ENCODE data around the gene RFX3.

The RFX3 gene

GRCh38 chr9:3268223-3268622 lies 257.6 kb downstream of the RFX3 start:
- DNase-seq: no peak

DNA sequence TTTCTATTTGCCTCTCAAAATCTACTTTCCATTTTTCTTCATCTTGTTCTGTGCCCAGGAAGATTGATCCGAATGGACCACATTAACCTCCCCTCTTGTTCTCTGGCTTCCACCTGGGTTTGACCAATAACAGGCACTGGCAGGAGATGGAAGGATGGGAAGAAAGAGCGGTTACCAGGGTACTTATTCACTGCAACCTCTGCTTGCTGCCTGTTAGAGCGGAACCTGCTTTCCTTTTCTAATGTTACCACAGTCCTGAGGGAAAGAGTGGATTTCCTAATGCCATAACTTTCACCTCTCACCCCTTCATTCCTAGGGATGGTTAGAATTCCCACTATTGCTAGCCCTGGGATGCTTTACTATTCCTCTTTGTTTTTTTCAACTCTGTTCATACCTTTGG lies 262.1 kb downstream of the RFX3 start:
- DNase-seq: no peak

- DNase-seq: no peak
These were observed 262.8 kb downstream of the RFX3 start for GRCh38 chr9:3262826-3263529.

DNA sequence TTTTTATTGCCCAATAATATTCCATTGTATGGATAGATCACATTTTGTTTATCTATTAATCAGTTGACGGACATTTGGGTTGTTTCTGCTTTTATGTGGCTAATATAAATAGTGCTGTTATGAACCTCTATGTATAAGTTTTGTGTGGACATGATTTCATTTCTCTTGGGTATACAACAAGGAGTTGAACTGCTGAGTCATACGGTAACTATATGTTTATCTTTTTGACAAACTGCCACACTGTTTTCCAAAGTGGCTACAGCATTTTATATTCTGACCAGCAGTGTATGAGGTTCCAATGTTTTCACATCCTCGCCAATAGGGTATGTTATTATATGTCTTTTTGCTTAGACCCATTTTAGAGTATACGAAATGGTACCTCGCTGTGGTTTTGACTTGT lies 264.3 kb downstream of the RFX3 start:
- no peak for DNase-seq

- DNase-seq: no peak
These were observed 269.1 kb downstream of the RFX3 start for GRCh38 chr9:3256571-3257330.

- no peak for DNase-seq
These were observed 274.5 kb downstream of the RFX3 start for GRCh38 chr9:3251309-3251708.

DNA sequence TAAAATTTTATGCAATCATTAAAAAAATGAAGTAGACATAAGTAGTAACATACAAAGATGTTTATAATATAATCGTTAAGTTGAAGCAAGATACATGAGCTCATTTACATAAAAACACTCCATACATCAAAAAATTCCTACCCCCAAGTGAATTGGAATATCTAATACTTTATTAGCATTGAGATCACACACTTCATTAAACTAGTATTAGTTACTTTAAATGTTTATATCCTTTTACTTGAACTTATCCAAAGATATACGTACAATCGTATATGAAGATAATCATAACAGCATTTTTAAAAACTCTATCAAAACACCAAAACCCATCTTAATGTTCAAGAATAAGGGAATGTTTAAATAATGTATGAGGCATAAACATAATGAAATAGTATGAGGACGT lies 275.1 kb downstream of the RFX3 start:
- no peak for DNase-seq

GRCh38 chr9:3247211-3247610 lies 278.6 kb downstream of the RFX3 start:
- DNase-seq: no peak

GRCh38 chr9:3246241-3246640 lies 279.6 kb downstream of the RFX3 start:
- no peak for DNase-seq

GRCh38 chr9:3244963-3245653 lies 280.7 kb downstream of the RFX3 start:
- no peak for DNase-seq

DNA sequence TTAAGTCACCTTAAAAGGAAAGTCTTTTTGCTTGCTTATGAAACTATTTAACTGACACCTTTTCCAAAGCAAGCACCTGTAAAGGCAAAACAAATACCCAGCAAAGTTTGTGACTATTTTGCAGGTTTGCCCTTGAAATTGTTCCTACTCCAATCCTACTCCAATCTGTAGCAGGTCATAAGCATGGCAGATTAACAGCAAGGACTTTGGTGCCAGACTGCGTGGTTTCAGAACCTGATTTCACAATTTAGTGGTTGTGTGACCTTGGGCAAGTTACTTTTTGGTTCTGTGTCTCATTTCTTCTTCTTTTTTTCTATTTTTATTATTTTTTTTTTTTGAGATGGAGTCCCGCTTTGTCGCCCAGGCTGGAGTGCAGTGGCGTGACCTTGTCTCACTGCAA lies 282.1 kb downstream of the RFX3 start:
- no peak for DNase-seq

DNA sequence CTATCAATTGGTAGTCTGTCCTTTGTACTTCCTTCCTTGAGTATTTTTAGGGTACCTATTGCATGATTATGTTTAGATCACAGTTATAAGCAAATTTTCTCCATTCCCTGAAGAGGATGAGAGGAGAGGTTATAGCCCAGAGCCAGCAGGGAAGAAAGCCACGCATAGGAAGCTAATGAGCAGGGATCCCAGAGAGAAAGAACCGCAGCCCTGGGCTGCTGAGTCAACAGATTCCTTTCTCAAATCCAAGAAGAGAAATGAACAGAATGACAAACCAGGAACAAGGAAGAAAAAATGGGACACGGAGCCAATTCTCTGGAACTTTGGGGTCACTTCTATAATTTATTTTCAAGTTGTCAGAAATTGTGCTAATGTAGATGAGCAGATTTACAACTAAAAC lies 284.5 kb downstream of the RFX3 start:
- DNase-seq: no peak

- peak; percentile 58 for DNase-seq
These were observed 285.0 kb downstream of the RFX3 start for GRCh38 chr9:3240656-3241268.

DNA sequence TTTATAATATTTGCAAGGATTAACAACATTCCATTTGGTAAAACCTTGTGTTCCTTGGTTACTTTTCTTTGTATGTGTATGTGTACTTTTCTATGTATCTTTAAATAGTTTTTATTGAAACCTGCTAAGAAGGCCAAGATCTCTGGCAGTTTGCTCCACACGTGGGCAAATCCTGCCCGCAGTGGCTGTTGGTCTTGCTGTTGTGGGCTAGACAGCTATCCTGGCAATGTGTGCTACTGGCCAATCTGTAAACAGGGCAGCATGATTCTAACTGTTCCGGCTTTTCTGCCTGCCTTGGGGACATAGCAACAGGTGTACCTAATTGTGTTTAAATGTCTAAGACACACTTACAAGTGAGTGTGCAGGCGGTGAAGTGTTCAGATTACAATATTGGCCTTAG lies 286.6 kb downstream of the RFX3 start:
- no peak for DNase-seq

DNA sequence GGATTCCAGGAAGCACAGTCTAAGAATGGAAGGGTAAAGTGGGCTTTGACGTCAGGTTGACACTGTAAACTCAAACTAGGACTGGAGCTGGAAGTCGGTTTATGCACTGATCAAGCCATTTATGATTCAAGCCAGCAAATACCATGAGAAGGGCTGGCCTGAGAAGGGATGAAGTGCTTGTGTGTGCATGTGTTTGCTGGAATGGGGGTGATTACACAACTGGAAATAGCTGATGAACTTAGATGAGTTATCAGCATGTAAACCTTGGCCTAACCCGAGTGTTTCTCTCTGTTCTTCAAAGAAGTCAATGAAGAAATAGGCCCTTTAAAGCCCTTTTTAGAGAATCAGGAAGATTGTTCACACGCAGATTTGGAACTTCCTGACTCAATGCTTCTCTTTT lies 287.6 kb downstream of the RFX3 start:
- no peak for DNase-seq

DNA sequence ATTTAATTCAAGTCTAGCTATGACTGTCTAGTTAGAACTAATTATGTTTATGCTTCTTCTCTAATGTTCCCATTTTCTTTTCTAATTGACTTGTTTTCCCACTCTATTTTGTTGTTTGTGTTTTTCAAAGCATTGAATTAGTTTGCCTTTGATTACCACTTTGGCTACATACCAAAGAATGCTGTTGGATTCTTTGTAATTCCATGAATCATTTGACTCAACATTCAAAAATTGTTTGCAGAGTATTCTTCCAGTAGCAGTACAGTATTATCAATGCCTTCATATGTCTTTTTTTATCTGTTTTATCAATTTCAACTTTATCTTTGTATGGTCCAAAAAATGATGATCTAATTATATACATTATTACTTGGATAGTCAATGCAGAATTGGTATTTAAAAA lies 288.7 kb downstream of the RFX3 start:
- DNase-seq: no peak

DNA sequence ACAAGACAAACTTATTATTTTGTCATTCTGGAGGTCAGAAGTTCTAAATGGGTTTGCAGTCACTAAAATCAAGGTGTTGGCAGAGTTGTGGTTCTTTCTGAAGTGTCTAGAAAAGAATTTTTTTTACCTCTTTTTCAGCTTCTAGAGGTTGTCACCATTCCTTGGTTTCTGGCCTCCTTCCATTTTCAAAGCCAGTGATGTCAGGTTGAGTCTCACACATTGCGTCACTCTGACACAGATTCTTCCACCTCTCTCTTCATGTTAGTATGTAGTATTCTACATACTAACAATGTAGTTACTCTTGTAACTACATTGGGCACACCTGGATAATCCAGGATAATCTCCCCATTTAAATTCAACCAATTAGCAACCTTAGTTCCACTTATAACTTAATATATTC lies 290.3 kb downstream of the RFX3 start:
- no peak for DNase-seq

- no peak for DNase-seq
These were observed 300.9 kb downstream of the RFX3 start for GRCh38 chr9:3224931-3225330.

DNA sequence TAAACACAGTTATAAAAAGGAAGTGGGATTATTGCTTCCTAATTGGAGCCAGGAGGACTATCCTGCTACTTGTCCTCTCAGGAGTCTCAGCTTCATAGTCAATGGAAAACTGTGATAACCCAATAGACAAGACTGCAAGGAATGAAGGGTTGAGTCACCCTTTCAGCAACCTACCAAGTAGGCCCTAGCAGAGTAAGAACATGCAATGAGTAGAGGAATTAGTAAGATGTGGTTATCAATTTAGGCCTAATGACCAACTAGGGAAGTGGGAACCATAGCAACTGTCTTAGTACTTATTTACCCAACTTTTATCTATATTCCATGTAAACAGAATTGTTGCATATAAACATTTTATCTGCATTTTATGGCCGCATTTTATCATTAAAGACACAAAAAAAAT lies 310.1 kb downstream of the RFX3 start:
- no peak for DNase-seq

DNA sequence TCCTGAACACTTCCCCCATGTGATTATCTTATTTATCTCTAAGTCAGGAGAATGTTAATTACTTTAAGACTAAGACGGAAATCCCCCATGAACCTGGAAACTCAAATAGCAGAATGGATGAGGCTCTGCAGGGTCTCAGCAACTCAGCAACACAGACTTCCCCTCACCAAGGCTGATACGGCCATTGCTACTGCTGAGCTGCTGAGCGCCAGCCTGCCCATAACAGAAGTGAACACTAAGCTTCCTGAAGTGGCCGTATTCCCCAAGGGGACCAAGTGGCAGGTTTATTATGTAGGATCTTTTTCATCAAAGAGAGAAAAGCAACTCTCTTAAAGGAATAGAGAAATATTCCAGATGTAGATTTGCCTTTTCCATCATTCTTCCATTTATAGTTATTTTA lies 311.1 kb downstream of the RFX3 start:
- DNase-seq: no peak

DNA sequence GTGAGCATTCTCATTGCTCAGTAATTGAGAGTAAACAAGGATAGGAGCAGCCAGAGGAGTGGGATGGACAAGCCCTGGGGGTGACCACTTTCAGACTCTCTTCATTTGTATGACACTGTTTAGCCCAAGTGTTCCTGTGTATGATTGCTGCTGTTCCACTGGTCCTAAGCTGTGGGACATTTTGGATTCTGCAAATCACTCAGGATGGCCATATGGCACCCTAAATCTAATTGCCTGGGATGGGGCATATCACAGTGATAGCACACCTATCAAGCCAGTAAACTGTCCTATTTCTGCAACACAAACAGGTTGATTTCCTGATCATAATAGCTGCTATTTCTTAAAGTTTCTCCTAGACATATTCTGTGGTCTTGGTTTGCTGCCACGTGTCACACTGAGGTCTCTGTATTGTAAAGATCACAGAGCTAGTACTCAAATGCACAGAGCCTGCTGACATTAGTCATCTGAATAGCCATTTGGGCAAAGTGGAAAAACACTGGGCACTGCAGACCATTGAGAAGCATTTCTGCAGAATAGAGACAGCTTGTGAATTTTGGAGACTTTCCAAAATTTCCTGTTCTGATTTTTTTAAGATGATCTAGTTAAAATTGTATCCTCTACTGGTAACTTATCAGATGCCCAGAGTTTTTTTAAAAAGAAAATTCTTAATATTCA lies 320.2 kb downstream of the RFX3 start:
- DNase-seq: no peak

- no peak for DNase-seq
These were observed 325.4 kb downstream of the RFX3 start for GRCh38 chr9:3200331-3200774.

- no peak for DNase-seq
These were observed 332.0 kb downstream of the RFX3 start for GRCh38 chr9:3193791-3194190.
